Activated naive CD4-positive, alpha-beta T cell treated with anti-CD3 and anti-CD28 coated beads, Interleukin-2, amount 50 U/mL, for 24 hours (primary cell): ENCODE measurements around the gene CELF2.
A peak's percentile ranks its signal among the peaks of the same experiment; 100 is the strongest.

Source experiments
- H3K27ac Mint-ChIP-seq: one replicate; pipeline ENCODE4 v1.8.0; 2021; ENCODE audit warnings: mild to moderate bottlenecking, mixed read lengths
- H3K27me3 Mint-ChIP-seq: one replicate; pipeline ENCODE4 v1.8.0; 2021; ENCODE audit warnings: mixed read lengths
- H3K36me3 Mint-ChIP-seq: one replicate; pipeline ENCODE4 v1.8.0; 2021; ENCODE audit warnings: mixed read lengths
- H3K4me1 Mint-ChIP-seq: one replicate; pipeline ENCODE4 v1.8.0; 2021; ENCODE audit warnings: mixed read lengths
- H3K4me3 Mint-ChIP-seq: one replicate; pipeline ENCODE4 v1.8.0; 2021; ENCODE audit warnings: mild to moderate bottlenecking, mixed read lengths
- H3K9me3 Mint-ChIP-seq: one replicate; pipeline ENCODE4 v1.8.0; 2021; ENCODE audit warnings: mixed read lengths

The CELF2 gene

GRCh38 chr10:11236234-11236633 is 218.6 kb downstream of the CELF2 start:
- peak overlapping the region; percentile 76 for H3K4me3 Mint-ChIP-seq
- no peaks in the 10 kb centered on the region for H3K9me3 Mint-ChIP-seq
- peaks cover 94% of the 10 kb centered on the region for H3K4me1 Mint-ChIP-seq
- no peaks in the 10 kb centered on the region for H3K27me3 Mint-ChIP-seq
- H3K36me3 Mint-ChIP-seq: peaks cover 22% of the 10 kb centered on the region
- H3K27ac Mint-ChIP-seq: peak overlapping the region; percentile 99

- H3K9me3 Mint-ChIP-seq: no peaks in the 10 kb centered on the region
- peak overlapping the region; percentile 76 for H3K4me3 Mint-ChIP-seq
- H3K36me3 Mint-ChIP-seq: peaks cover 15% of the 10 kb centered on the region
- H3K4me1 Mint-ChIP-seq: peaks cover 94% of the 10 kb centered on the region
- H3K27me3 Mint-ChIP-seq: no peaks in the 10 kb centered on the region
- peak overlapping the region; percentile 99 for H3K27ac Mint-ChIP-seq
Observed at GRCh38 chr10:11237571-11237970, 219.9 kb downstream of the CELF2 start.

- no peak overlapping the region for H3K4me3 Mint-ChIP-seq
- H3K27ac Mint-ChIP-seq: peak overlapping the region; percentile 76
- no peaks in the 10 kb centered on the region for H3K9me3 Mint-ChIP-seq
- peaks cover 94% of the 10 kb centered on the region for H3K4me1 Mint-ChIP-seq
- no peaks in the 10 kb centered on the region for H3K27me3 Mint-ChIP-seq
- H3K36me3 Mint-ChIP-seq: peaks cover 16% of the 10 kb centered on the region
Observed at GRCh38 chr10:11238893-11239292, 221.2 kb downstream of the CELF2 start.

GRCh38 chr10:11240641-11241040 is 223.0 kb downstream of the CELF2 start:
- Mint-ChIP-seq H3K27me3 (no peaks in the 10 kb centered on the region), H3K9me3 (no peaks in the 10 kb centered on the region), H3K27ac (peak overlapping the region; percentile 87), H3K36me3 (peaks cover 12% of the 10 kb centered on the region), H3K4me1 (peaks cover 80% of the 10 kb centered on the region), H3K4me3 (no peak overlapping the region)

GRCh38 chr10:11242443-11243387 is 225.0 kb downstream of the CELF2 start:
- H3K4me1 Mint-ChIP-seq: peaks cover 59% of the 10 kb centered on the region
- H3K27me3 Mint-ChIP-seq: no peaks in the 10 kb centered on the region
- H3K36me3 Mint-ChIP-seq: peaks cover 5% of the 10 kb centered on the region
- H3K27ac Mint-ChIP-seq: peak overlapping the region; percentile 52
- no peaks in the 10 kb centered on the region for H3K9me3 Mint-ChIP-seq
- H3K4me3 Mint-ChIP-seq: peak overlapping the region; percentile 6

GRCh38 chr10:11243425-11244222 is 226.0 kb downstream of the CELF2 start:
- H3K4me3 Mint-ChIP-seq: peak overlapping the region; percentile 13
- peaks cover 52% of the 10 kb centered on the region for H3K4me1 Mint-ChIP-seq
- H3K36me3 Mint-ChIP-seq: peaks cover 7% of the 10 kb centered on the region
- H3K9me3 Mint-ChIP-seq: no peaks in the 10 kb centered on the region
- H3K27me3 Mint-ChIP-seq: no peaks in the 10 kb centered on the region
- peak overlapping the region; percentile 75 for H3K27ac Mint-ChIP-seq

GRCh38 chr10:11245095-11245479 is 227.4 kb downstream of the CELF2 start:
- Mint-ChIP-seq H3K9me3 (no peaks in the 10 kb centered on the region), H3K27ac (no peak overlapping the region), H3K4me1 (peaks cover 51% of the 10 kb centered on the region), H3K36me3 (peaks cover 10% of the 10 kb centered on the region), H3K4me3 (no peak overlapping the region), H3K27me3 (no peaks in the 10 kb centered on the region)

GRCh38 chr10:11245510-11245909 is 227.8 kb downstream of the CELF2 start:
- no peaks in the 10 kb centered on the region for H3K9me3 Mint-ChIP-seq
- no peak overlapping the region for H3K27ac Mint-ChIP-seq
- H3K36me3 Mint-ChIP-seq: peaks cover 10% of the 10 kb centered on the region
- H3K4me1 Mint-ChIP-seq: peaks cover 51% of the 10 kb centered on the region
- no peaks in the 10 kb centered on the region for H3K27me3 Mint-ChIP-seq
- H3K4me3 Mint-ChIP-seq: no peak overlapping the region

GRCh38 chr10:11245981-11246590 is 228.4 kb downstream of the CELF2 start:
- Mint-ChIP-seq H3K9me3 (no peaks in the 10 kb centered on the region), H3K27ac (no peak overlapping the region), H3K27me3 (no peaks in the 10 kb centered on the region), H3K4me3 (no peak overlapping the region), H3K36me3 (peaks cover 10% of the 10 kb centered on the region), H3K4me1 (peaks cover 52% of the 10 kb centered on the region)

- no peak overlapping the region for H3K27ac Mint-ChIP-seq
- no peaks in the 10 kb centered on the region for H3K9me3 Mint-ChIP-seq
- H3K4me3 Mint-ChIP-seq: no peak overlapping the region
- H3K36me3 Mint-ChIP-seq: peaks cover 10% of the 10 kb centered on the region
- no peaks in the 10 kb centered on the region for H3K27me3 Mint-ChIP-seq
- peaks cover 44% of the 10 kb centered on the region for H3K4me1 Mint-ChIP-seq
Observed at GRCh38 chr10:11246752-11247467, 229.2 kb downstream of the CELF2 start.

GRCh38 chr10:11249152-11249807 is 231.6 kb downstream of the CELF2 start:
- Mint-ChIP-seq H3K27ac (peak overlapping the region; percentile 39), H3K36me3 (peaks cover 10% of the 10 kb centered on the region), H3K4me3 (no peak overlapping the region), H3K4me1 (peaks cover 33% of the 10 kb centered on the region), H3K27me3 (no peaks in the 10 kb centered on the region), H3K9me3 (no peaks in the 10 kb centered on the region)

GRCh38 chr10:11249808-11250195 is 232.1 kb downstream of the CELF2 start:
- Mint-ChIP-seq H3K9me3 (no peaks in the 10 kb centered on the region), H3K27ac (peak overlapping the region; percentile 39), H3K4me3 (no peak overlapping the region), H3K27me3 (no peaks in the 10 kb centered on the region), H3K4me1 (peaks cover 38% of the 10 kb centered on the region), H3K36me3 (peaks cover 10% of the 10 kb centered on the region)

- H3K4me1 Mint-ChIP-seq: peaks cover 43% of the 10 kb centered on the region
- H3K27ac Mint-ChIP-seq: peak overlapping the region; percentile 9
- peaks cover 11% of the 10 kb centered on the region for H3K36me3 Mint-ChIP-seq
- H3K4me3 Mint-ChIP-seq: no peak overlapping the region
- no peaks in the 10 kb centered on the region for H3K9me3 Mint-ChIP-seq
- H3K27me3 Mint-ChIP-seq: no peaks in the 10 kb centered on the region
Observed at GRCh38 chr10:11250304-11250703, 232.6 kb downstream of the CELF2 start.

- Mint-ChIP-seq H3K9me3 (no peaks in the 10 kb centered on the region), H3K4me3 (no peak overlapping the region), H3K36me3 (peaks cover 13% of the 10 kb centered on the region), H3K4me1 (peaks cover 65% of the 10 kb centered on the region), H3K27me3 (no peaks in the 10 kb centered on the region), H3K27ac (peak overlapping the region; percentile 51)
Observed at GRCh38 chr10:11252887-11253286, 235.2 kb downstream of the CELF2 start.
